HL-60 (cell line): ENCODE results near the gene CARD9.

Source experiments
- DNase-seq, 2 experiments: peaks; one replicate each; pipeline ENCODE4 v3.0.0-alpha.2; 2010 to 2020; ENCODE audit warnings: low read depth in 1 of 2, low spot score in 1 of 2
- H3K27ac ChIP-seq: fragments of 250-450 bp; sonication (Bioruptor Pico); replicated peaks from 2 replicates; pipeline ENCODE4 v1.5.1; 2020; ENCODE audit warnings: mild to moderate bottlenecking, moderate library complexity
- H3K27me3 ChIP-seq: fragments of 250-450 bp; sonication (Bioruptor Pico); 2 replicates; pipeline ENCODE4 v1.5.1; 2021; ENCODE audit warnings: mild to moderate bottlenecking, moderate library complexity; ENCODE audit not compliant: insufficient read depth, poor library complexity, severe bottlenecking
- H3K4me3 ChIP-seq: replicated peaks from 2 replicates; pipeline ENCODE4 v1.5.1; 2011; ENCODE audit warnings: mild to moderate bottlenecking, control low read depth, low read length; ENCODE audit not compliant: insufficient read depth
- GABPA ChIP-seq: IDR thresholded peaks from 2 replicates; pipeline ENCODE4 v1.6.1; 2012; ENCODE audit warnings: low read depth
- POLR2AphosphoS5 ChIP-seq: IDR thresholded peaks from 2 replicates; pipeline ENCODE4 v1.6.1; 2012; ENCODE audit warnings: low read depth
- SPI1 ChIP-seq: IDR thresholded peaks from 2 replicates; pipeline ENCODE4 v1.6.1; 2012; ENCODE audit warnings: low read depth, mild to moderate bottlenecking, borderline replicate concordance
- TF ChIP-seq, protein P1 (sequence below): IDR thresholded peaks from 2 replicates; pipeline ENCODE4 v1.6.1; 2012; ENCODE audit warnings: low read depth; ENCODE audit not compliant: insufficient replicate concordance
- TF ChIP-seq, protein P2 (sequence below): IDR thresholded peaks from one replicate; pipeline ENCODE4 v1.5.1; 2011; ENCODE audit warnings: low read length, control low read depth, inconsistent platforms; ENCODE audit not compliant: insufficient read depth

Gene CARD9

DNA sequence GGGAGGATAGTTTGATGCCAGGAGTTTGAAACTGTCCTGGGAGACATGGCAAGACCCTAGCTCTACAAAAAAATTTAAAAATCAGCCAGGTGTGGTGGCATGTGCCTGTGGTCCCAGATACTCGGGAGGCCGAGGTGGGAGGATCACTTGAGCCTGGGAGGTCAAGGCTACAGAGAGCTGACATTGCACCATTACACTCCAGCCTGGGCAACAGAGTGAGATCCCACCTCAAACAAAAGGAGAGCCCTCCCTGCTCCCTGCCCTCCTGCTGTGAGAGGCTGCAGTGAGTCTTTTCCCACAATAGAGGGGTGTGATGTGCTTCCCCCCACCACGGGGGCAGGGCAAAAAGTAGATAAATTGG lies 59.4 kb downstream of the CARD9 start:
- no peak overlapping the region for H3K27ac ChIP-seq
- TF ChIP-seq SPI1 = no peak
- no peak for TF ChIP-seq GABPA
- TF ChIP-seq, protein P1, sequence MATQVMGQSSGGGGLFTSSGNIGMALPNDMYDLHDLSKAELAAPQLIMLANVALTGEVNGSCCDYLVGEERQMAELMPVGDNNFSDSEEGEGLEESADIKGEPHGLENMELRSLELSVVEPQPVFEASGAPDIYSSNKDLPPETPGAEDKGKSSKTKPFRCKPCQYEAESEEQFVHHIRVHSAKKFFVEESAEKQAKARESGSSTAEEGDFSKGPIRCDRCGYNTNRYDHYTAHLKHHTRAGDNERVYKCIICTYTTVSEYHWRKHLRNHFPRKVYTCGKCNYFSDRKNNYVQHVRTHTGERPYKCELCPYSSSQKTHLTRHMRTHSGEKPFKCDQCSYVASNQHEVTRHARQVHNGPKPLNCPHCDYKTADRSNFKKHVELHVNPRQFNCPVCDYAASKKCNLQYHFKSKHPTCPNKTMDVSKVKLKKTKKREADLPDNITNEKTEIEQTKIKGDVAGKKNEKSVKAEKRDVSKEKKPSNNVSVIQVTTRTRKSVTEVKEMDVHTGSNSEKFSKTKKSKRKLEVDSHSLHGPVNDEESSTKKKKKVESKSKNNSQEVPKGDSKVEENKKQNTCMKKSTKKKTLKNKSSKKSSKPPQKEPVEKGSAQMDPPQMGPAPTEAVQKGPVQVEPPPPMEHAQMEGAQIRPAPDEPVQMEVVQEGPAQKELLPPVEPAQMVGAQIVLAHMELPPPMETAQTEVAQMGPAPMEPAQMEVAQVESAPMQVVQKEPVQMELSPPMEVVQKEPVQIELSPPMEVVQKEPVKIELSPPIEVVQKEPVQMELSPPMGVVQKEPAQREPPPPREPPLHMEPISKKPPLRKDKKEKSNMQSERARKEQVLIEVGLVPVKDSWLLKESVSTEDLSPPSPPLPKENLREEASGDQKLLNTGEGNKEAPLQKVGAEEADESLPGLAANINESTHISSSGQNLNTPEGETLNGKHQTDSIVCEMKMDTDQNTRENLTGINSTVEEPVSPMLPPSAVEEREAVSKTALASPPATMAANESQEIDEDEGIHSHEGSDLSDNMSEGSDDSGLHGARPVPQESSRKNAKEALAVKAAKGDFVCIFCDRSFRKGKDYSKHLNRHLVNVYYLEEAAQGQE = no peak
- TF ChIP-seq, protein P2, sequence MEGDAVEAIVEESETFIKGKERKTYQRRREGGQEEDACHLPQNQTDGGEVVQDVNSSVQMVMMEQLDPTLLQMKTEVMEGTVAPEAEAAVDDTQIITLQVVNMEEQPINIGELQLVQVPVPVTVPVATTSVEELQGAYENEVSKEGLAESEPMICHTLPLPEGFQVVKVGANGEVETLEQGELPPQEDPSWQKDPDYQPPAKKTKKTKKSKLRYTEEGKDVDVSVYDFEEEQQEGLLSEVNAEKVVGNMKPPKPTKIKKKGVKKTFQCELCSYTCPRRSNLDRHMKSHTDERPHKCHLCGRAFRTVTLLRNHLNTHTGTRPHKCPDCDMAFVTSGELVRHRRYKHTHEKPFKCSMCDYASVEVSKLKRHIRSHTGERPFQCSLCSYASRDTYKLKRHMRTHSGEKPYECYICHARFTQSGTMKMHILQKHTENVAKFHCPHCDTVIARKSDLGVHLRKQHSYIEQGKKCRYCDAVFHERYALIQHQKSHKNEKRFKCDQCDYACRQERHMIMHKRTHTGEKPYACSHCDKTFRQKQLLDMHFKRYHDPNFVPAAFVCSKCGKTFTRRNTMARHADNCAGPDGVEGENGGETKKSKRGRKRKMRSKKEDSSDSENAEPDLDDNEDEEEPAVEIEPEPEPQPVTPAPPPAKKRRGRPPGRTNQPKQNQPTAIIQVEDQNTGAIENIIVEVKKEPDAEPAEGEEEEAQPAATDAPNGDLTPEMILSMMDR = no peak
- no peak for TF ChIP-seq POLR2AphosphoS5

More for the DNA sequence above, 59.4 kb downstream of the CARD9 start:
- no peak for DNase-seq
- H3K27me3 ChIP-seq = no peaks in the 10 kb centered on the region
- H3K4me3 ChIP-seq = no peak overlapping the region
